Glomerular visceral epithelial cell (primary cell): ENCODE results near the gene NDUFS5.
"Not testable (repeated sequence)": the region's sequence is repeated elsewhere in the genome, so short reads cannot be mapped to it uniquely, and the experiment has no call there.

Experiments used
- DNase-seq: peaks from one replicate; pipeline ENCODE4 v3.0.0-alpha.2; 2016; ENCODE audit errors: extremely low spot score

NDUFS5 gene

DNA sequence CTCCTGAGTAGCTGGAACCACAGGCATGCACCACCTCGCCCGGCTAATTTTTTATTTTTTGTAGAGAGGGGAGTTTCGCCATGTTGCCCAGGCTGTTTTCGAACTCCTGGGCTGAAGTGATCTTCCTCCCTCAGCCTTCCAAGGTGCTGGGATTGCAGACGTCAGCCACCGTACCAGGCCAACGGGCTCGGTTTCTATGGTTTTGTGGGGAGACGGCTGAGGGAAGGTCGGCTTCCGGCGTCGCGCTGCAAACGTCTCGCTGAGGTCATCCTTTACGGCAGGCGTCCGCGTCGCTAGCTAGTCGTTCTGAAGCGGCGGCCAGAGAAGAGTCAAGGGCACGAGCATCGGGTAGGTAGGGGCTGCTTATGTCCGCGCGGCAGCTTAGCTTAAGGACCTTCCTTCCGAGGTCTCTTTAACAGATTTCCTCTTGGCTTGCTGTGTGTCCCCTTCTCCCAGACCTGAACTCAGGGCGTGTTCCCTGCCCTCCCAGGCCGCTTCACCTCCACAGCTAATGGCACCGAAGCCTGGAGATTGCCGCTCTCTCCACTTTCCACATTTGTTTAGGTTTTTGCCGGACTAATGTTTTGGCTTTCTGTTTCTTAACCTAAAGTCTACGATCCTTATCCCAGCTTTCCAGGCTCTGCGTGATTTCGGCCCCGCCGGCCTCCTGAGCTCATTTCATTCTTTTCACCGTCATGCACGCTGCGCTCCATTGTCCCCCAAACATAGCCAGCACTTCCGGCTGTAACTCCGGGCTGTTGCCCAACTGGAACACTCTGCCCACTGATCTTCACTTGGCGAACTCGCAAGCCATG lies at the start of gene NDUFS5:
NDUFS5 (plus strand) TSS at position 300 of the 815 bp plus-strand sequence. CDS start 2,375 bp downstream, outside the sequence.
- DNase-seq = peak; percentile 92

DNA sequence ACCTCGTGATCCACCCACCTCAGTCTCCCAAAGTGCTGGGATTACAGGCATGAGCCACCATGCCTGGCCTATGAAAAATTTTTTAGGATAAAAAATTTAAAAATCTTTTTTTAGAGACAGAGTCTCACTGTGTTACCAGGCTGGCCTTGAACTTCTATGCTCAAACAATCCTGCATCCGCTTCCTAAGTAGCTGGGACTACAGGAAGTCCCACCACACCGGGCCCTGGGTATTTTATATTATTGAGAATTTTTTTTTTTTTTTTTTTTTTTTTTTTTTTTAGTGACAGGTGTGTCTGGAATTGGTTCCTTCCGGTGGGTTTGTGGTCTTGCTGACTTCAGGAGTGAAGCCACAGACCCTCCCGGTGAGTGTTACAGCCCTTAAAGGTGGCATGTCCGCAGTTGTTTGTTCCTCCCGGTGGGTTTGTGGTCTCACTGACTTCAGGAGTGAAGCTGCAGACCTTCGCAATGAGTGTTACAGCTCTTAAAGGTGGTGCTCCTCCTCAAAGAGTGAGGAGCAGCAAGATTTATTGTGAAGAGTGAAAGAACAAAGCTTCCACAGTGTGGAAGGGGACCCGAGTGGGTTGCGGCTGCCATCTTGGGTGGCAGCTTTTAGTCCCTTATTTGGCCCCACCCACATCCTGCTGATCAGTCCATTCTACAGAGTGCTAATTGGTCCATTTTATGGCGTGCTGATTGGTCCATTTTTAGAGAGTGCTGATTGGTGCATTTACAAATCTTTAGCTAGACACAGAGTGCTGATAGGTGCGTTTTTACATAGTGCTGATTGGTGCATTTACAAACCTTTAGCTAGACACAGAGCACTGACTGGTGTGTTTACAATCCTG lies 48.5 kb upstream of the NDUFS5 start:
- not testable (repeated sequence) for DNase-seq

DNA sequence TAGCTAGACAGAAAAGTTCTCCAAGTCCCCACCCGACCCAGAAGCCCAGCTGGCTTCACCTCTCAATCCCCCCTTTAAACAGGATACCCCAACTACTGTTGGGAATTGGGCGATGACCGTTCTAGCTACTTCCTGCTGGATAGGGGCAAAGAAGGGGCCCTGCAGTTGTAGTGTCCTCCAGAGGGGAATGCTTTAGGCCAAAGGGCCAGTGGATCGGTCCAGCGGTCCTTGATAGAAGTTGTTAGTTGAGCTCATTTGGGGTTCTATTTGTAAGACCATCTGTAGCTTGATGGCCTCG lies 48.0 kb upstream of the NDUFS5 start:
- DNase-seq = not testable (repeated sequence)

DNA sequence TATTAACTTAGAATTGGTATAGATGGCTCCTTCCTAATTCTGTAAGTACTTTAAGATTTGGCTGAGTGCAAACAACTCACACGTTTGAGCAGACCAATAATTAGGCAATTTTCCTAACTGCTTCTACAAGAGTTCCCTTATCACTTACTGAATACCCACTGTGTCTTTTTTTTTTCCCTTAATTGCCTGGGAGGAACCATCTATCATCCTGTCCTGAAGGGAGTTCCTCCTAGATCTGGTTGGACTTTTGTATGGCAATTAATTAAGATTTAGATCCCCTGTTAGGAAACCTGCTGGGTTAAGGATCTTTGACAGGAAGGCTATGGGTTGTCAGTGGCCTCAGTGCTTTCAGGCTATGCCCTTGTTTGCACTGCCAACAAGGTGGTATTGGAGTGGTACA lies 46.8 kb upstream of the NDUFS5 start:
- not testable (repeated sequence) for DNase-seq

DNA sequence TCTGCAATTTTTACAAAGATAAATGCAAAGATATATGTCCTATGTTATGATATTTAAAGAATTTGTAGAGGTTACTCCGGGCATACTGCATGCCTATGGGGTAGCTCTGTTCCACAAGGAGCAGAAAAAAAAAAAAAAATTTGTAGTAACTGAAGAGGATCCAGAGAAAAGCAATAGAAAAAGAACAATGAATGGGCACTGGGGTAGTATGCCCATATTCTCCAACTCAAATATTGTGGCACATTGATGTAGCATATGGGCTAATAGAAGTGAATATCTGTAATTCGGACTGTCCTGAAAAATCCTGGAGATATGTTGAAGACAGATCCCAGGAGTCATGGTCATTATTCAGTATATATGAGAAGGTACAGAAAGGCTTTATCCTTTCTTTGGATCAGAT lies 36.2 kb upstream of the NDUFS5 start:
- no peak for DNase-seq

DNA sequence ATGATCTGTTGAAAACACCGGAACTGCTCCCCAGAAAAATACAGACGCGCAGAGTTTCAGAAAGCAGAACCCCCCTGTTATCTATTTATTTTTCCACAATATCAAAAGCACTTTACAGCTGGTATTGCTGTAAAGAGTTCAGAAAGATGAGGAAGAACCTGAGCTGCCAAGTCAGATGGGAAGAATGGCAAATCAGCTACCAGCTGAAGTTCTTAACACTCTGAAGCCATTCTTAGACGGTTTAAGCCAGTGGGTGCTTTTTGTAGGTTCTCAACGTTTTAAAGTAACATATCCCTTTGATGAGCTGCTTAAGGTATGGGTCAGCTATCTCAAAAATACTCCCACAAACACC lies 35.8 kb upstream of the NDUFS5 start:
- no peak for DNase-seq

DNA sequence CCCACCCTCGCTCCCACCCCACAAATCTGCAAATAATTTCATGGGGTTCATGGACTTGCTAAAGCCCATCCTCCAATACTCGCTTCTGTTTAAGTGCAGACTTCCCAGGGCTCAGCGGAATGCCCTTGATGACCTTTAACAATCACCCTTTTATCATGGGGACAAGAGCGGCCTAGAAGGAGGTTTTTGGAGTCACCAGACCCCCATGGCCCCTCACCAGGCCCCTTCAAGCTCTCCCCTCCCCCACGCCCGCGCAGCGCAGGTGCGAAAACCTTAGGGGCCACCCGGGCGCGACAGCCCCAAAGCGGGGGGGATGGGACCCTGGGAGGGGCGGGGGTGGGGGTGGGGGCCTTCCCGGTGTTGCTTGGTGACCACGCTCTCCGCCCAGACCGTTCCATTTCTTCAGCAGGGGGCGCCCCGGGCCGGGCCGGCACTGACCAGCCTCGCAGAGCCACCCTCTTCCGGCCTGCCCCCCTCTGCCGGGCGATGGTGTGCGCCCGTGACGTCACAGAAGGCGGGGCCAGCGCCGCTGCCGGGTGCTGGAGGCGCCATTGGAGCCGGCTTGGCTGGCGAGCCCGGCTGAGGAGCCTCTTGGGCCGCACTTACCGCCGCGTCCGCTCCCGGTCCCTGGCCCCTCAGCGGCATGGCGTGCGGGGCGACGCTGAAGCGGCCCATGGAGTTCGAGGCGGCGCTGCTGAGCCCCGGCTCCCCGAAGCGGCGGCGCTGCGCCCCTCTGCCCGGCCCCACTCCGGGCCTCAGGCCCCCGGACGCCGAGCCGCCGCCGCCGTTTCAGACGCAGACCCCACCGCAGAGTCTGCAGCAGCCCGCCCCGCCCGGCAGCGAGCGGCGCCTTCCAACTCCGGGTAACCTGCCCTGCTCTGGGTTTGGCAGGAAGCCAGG lies 35.2 kb upstream of the NDUFS5 start, which contains the start of gene AKIRIN1:
AKIRIN1 (plus strand) TSS at position 539 of the 900 bp plus-strand sequence; CDS start at position 644, 105 bp downstream.
- DNase-seq = peak; percentile 98

DNA sequence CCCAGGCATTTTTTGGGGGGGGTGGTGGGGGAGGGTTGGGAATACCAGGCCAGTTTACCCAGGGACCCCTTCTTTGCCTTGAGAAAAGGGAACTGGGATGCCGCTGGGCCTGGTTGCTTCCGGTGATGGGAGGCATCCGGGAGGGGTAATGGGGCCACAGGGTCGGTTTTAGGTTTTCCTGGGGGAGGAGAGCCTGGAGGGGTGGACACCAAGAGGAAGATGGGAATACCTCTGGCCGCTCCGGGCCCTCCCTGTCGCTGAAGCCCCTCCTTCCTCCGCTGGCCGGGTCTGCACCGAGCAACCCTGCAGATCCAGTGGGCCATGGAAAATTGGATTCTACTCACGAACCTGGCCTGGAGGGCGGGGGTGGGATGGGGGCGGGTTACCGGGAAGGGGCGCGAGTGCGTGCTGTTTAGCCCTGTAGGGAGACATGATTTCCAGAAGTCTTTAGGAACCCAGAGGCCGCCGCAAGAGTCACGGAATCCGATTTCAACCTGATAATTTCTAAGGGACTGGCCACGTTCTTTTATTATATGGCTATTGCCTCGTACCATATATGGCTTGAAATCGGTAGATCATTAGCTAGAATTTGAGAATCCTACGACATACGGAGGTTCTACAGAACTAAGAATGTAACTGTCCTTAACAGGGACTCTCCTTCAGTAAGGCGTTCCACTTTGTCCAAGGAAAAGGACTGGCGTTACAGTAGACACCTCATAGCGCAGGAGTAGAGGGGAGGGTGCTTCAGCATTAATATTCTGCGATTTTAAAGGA lies 34.3 kb upstream of the NDUFS5 start:
- peak; percentile 60 for DNase-seq

DNA sequence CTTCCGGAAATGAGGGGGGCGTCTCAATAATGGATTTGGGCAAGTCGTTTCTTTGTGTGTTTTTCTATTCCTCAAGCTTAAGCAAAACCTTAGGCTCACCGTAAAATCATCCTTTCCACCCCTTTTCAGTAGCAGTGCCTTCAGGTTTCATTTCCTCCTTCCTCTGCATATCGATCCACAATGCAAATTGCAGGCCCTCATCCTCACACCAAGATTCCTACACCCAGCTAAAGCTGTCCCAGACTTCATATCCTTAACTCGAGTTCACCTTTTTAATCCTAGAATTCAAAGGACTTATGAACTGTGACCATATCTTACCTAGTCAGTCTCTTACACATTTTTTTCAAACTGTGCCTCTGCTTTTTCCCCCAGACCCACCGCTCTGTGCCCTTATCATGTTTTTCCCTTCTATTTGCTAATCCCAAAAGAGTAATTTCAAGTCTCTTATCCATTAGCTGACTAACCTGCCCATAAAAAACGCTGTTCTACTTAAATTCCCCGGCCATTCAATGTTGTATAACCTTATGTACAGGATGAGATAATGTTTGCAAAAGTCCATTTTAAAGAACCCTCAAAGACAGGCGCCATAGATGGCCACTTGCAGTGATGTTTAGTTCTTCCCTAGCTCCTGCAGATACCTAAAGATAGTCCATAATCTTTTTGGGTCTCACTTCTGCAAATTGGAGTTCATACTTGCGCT lies 33.6 kb upstream of the NDUFS5 start:
- no peak for DNase-seq

DNA sequence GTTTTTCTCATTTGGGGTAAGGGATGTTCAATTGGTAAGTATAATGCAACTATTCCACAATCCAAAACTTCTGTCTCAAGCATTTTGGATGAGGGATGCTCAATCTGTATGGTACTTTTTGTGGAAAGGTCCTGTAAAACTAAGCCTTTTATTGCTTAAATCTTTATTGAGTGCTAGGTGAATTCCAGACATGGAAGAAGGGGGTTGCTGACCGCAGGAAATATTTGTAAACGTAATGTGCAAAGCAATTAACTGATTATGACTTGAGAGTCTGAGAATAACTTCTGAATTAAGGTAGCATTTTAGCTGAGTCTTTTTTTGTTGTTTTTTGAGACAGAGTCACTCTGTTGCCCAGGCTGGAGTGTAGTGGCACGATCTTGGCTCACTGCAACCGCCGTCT lies 32.0 kb upstream of the NDUFS5 start:
- no peak for DNase-seq

DNA sequence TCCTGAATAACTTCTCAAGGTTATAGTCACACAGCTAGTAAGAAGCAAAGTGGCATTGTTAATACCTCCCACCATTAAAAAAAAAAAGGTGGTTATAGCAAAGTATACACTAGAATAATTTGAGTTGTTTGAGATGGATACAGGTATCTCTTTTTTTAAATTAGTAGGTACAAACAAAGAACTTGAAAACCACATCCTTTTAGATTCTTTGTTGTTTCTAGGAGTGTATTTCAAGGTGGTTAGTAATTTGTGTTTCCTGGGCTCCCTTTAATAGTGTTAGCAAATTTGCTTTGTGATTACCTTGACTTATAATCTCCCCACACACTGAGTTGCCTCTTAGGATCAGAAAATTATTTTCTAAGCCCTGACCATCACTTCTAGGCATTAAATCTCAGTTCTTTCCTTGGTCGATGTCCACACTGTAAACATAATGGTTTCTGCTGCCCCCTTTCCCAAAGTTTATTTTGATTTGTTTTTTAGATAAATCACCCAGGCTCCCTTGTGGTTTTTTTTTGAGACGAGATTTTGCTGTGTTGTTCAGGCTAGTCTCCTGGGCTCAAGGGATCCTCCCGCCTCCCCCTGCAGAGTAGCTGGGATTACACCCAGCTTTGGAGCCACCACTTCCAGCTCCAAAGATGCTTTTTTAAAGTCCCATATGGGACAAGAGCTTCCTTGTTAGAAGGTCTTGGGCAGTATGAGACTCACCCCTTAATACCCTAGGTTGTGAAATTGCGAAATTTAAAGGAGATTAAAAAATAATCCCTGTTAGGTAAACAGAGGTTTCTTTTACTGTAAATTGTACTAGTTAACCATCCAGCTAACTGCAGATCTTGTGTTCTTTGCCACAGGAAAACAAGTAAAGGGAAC lies 28.9 kb upstream of the NDUFS5 start:
- DNase-seq = no peak

DNA sequence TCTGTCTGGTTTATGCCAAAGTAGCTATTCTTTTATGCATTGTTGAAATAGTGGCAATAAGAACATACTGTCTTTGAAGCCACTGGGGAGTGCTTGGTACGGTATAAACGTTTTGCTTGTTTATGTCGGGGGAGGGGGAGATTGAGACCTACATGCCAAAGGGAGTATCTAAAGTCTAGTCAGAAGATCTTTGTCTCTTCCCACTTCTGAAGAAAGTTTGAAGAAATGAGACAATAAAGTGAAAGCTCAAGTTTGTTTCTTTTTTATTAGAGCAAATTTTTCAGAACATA lies 28.3 kb upstream of the NDUFS5 start:
- DNase-seq = no peak

DNA sequence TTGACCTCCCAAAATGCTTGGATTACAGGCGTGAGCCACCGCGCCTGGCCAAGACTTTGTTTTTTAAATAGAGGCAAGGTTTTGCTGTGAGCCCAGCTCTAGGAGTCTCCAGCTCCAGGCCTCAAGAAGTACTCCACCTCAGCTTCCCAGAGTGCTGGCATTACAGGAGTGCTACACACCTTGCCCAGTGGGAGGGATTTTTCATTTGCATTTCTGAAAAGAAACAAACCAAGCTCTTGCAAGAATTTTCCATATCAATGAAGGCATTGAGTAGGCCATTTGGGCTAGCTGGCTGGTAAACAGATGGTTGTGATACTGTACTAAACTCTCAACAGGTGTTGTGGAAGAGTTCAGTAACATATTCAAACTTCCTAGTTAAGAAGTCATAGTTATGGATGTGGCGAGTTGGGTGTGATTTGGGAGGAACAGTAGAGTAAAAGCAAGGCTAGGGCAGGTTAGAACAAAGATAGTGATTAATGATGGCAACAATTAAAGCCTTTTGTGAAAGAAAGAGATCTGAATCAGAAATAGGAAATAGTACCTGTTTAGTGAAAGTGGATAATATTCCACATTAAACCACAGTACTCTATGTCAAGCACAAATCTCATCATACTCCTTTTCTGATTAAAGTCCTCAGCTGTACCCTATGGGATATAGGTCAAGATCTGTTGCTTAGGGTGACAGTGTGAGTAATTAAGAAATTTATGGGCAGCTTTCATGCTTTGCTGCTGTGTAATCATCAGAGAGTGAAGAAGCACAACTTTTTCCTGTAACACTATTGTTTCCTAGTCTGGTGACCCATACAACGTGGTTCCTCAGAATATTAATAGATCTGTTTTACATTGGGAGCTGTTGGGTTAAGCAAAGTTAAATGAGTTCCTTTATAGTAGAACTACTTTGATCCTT lies 24.4 kb upstream of the NDUFS5 start:
- DNase-seq = no peak

DNA sequence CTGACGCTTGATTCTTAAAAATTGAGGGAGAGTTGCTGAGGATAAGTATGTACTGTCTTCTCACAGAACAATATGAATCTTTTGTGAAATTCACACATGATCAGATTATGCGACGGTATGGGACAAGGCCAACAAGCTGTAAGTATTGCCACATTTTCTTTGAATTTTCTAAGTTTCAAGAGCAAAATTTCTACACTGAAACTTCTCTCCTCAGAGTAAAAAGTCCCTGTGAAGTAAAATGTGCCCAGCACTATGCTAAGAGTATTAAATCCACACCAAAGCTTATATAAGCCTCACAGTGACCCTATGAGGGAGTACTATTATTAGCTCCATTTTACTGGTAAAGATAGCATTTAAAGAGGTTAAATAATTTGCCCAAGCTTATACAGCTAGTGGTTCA lies 22.9 kb upstream of the NDUFS5 start:
- DNase-seq = no peak

DNA sequence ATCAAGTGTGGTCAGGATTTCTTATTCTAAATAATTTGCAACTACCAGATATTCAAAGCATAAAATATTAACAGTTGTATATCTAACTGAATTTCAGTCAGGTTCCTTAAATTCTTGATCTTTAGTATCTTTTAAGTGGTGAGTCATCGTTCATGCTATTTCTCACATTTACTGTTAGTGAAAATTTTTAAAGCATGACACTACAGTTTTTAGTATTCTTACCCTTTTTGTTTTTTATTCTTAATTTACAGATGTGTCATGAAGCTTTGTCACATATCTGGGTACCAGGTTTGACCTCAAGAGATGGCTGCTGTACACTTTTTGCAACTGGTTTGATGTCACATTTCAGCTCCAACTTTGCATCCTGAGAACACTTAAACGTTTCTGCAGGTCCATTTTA lies 22.4 kb upstream of the NDUFS5 start:
- no peak for DNase-seq

DNA sequence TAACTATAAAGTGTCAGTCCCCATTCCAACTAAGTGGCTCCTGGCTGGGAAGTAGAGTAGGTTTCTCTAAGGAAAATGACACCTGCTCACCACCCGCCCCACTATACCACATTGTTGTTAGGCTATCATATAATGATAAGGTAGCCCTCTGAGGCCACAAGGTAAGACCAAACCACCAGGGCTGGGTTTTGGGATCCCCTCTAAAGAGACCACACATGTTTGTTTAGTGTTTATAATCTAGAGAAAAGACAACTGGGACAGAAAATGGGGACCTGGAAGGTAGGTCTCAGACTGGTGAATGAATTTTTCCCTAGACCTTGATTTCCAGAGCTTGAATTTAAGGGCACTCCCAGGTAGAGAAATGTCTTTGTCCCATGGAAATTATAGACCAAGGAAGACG lies 19.9 kb upstream of the NDUFS5 start:
- no peak for DNase-seq

DNA sequence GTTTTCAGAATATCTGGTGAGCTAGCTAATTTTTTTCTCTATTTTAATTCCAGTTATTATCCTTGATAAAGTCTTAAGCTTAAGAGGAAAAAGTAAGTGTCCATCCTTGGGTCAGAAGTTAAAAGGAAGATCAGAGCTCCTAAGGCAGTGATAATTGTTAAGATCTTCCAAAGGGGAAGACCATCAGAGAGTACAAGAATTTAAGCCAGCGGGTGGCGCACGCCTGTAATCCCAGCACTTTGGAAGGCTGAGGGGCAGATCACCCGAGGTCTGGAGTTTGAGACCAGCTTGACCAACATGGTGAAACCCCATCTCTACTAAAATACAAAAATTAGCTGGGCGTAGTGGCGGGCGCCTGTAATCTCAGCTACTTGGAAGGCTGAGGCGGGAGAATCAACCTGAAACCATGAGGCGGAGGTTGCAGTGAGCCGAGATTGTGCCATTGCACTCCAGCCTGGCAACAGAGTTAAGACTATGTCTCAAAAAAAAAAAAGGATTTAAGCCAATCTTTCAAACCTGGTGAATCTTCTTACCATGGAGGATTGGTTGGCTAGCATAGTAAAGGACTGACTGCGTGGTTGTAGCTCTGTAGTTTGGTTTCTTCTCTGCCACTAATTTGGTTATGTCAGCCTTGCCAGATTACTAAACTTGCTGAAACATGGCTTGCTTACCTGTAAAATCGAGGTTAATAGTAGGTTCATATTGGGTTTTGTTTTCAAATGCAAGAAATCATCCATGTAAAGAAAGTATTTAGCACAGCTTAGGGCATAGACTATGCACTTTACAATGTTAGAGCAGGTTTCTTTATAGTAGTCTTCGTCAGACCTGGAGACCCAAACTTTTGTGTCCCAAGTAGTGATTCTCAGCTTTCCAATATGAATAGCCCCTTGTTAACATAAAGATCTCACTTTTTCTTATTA lies 19.2 kb upstream of the NDUFS5 start:
- no peak for DNase-seq

DNA sequence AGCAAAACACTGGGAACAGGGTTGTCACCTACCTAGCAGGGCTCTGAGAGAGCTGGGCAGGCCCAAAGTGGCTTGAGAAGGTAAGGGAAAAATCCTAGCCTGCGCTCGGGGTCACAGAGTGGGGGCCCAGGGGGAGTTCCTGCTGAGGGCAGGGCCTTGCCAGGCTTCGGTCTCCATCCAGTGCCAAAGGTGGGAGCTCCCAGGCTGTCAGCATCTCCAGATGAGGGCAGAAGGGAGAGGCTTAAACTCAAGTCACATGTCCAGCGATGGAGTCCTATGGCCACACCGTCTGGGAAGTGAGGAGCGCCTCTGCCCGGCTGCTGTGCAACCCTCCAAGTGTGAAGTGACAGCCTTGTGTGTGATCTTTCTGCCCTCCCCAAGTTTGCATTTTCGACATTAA lies 11.2 kb upstream of the NDUFS5 start:
- not testable (repeated sequence) for DNase-seq
